ENCODE measurements around the gene EGR2. TPM values are rescaled to one million over a fixed set of nuclear protein-coding genes. Genes with fewer than 3 reads are reported as not detected.
A peak's percentile ranks its signal among the peaks of the same experiment; 100 is the strongest.

Gene EGR2
- total RNA-seq, 1 experiment from 2014 or later, result 0.82 TPM

- in situ Hi-C loops (cut with HindIII; ENCODE audit: low pct_unique_long_range_greater_than_20kb, low sequenced_read_pairs), result no loop called here
- H3K9me3 ChIP-seq (ENCODE audit: control insufficient read depth, insufficient read depth, low read depth, low read length), result no peaks in the 10 kb centered on the region
- H3K4me3 ChIP-seq (ENCODE audit: low read depth in 2 of 2, low read length in 2 of 2), result peak overlapping the region; percentile 68 to 87
- peaks cover 41% of the 10 kb centered on the region for H3K27me3 ChIP-seq (ENCODE audit: control insufficient read depth, insufficient read depth, low read length)
- DNase-seq (ENCODE audit: low read depth, low spot score), result no peak
- peak; percentile 28 for ATAC-seq
- intact Hi-C loops (cut with micrococcal nuclease; ENCODE audit: unreplicated experiment), result loop anchor here (5.0 to 10.0 kb wide), 3 partner anchors 265 to 552 kb away; partner anchors contain the start of gene RTKN2
- H3K4me1 ChIP-seq (ENCODE audit: control insufficient read depth, insufficient read depth, low read length), result peaks cover 11% of the 10 kb centered on the region
- no TSS peak for BruUV-seq (replicated peaks)
- TF ChIP-seq POLR2AphosphoS5 (IDR thresholded peaks at IDR 0.05; ENCODE audit: low read depth, low read length) (no peak), REST (IDR thresholded peaks at IDR 0.05; ENCODE audit: insufficient read depth in 1 of 2, low read depth in 2 of 2, low read length in 1 of 2) (no peak), SIN3A (IDR thresholded peaks at IDR 0.05; ENCODE audit: borderline replicate concordance, insufficient read depth, low read depth, low read length) (0 out of 2 replicates have a peak, but pooled peaks have one; percentile 36), CTCF (IDR thresholded peaks at IDR 0.05) (no peak)
- ChIA-PET CTCF (interaction anchor here (0.6 to 1.5 kb wide), 8 partner anchors 37 to 903 kb away, joined by 3 to 15 read pairs (median 4); no protein-coding TSS in a partner anchor), POLR2A (interaction anchor here (0.6 kb wide), 1 partner anchor 321 kb away, joined by 3 read pairs; no protein-coding TSS in a partner anchor)
- H3K36me3 ChIP-seq (ENCODE audit: control insufficient read depth, insufficient read depth, low read length), result no peaks in the 10 kb centered on the region
- H3K27ac ChIP-seq (ENCODE audit: low read length), result no peak overlapping the region
Measured at GRCh38 chr10:62817121-62817765, 1.1 kb upstream of the EGR2 start.

- no peaks in the 10 kb centered on the region for H3K9me3 ChIP-seq (ENCODE audit: control insufficient read depth, insufficient read depth, low read depth, low read length)
- peaks cover 34% of the 10 kb centered on the region for H3K27me3 ChIP-seq (ENCODE audit: control insufficient read depth, insufficient read depth, low read length)
- DNase-seq (ENCODE audit: low read depth, low spot score) (no peak), ATAC-seq (no peak)
- no peaks in the 10 kb centered on the region for H3K36me3 ChIP-seq (ENCODE audit: control insufficient read depth, insufficient read depth, low read length)
- POLR2A ChIA-PET, result interaction anchor here (0.6 to 0.7 kb wide), 2 partner anchors 178 to 197 kb away, joined by 3 read pairs; no protein-coding TSS in a partner anchor
- CTCF ChIA-PET, result no interaction called here
- TF ChIP-seq CTCF (IDR thresholded peaks at IDR 0.05), result no peak
- no peak for TF ChIP-seq REST (IDR thresholded peaks at IDR 0.05; ENCODE audit: insufficient read depth in 1 of 2, low read depth in 2 of 2, low read length in 1 of 2)
- TF ChIP-seq TCF7L2 (IDR thresholded peaks at IDR 0.05; ENCODE audit: low read depth, low read length), result no peak
- no peak for TF ChIP-seq POLR2AphosphoS5 (IDR thresholded peaks at IDR 0.05; ENCODE audit: low read depth, low read length)
- TF ChIP-seq SIN3A (IDR thresholded peaks at IDR 0.05; ENCODE audit: borderline replicate concordance, insufficient read depth, low read depth, low read length), result no peak
- intact Hi-C loops (cut with micrococcal nuclease; ENCODE audit: unreplicated experiment) (loop anchor here (5.0 to 10.0 kb wide), 3 partner anchors 266 to 551 kb away; partner anchors contain the start of gene RTKN2), in situ Hi-C loops (cut with HindIII; ENCODE audit: low pct_unique_long_range_greater_than_20kb, low sequenced_read_pairs) (no loop called here)
- H3K4me1 ChIP-seq (ENCODE audit: control insufficient read depth, insufficient read depth, low read length), result peaks cover 11% of the 10 kb centered on the region
- BruUV-seq (replicated peaks), result no TSS peak
- no peak overlapping the region for H3K27ac ChIP-seq (ENCODE audit: low read length)
- peak overlapping the region; percentile 68 to 87 for H3K4me3 ChIP-seq (ENCODE audit: low read depth in 2 of 2, low read length in 2 of 2)
Measured at GRCh38 chr10:62816076-62816330, 163 bp downstream of the EGR2 start.

Data from Panc1 (cell line).